GM23248 (cell line): Measurements from ENCODE around the gene PIEZO2. TPM values are rescaled to one million over a fixed set of nuclear protein-coding genes. Genes with fewer than 3 reads are reported as not detected.

Experiments
- DNase-seq: peaks from one replicate; pipeline ENCODE4 v3.0.0-alpha.2; 2015
- H2AFZ ChIP-seq: fragments of 200-600 bp; sonication (generic); 2 replicates; pipeline ENCODE4 v1.6.1; 2016; ENCODE audit warnings: antibody characterized with exemption
- H3F3A ChIP-seq: fragments of 200-600 bp; sonication (generic); 2 replicates; pipeline ENCODE4 v1.6.1; 2016; ENCODE audit warnings: mild to moderate bottlenecking, antibody characterized with exemption, mixed run types; ENCODE audit not compliant: insufficient read depth
- H3K27ac ChIP-seq: fragments of 200-600 bp; sonication (generic); 2 replicates; pipeline ENCODE4 v1.5.1; 2016; ENCODE audit warnings: mild to moderate bottlenecking
- H3K27me3 ChIP-seq: fragments of 200-600 bp; sonication (generic); replicated peaks from 2 replicates; pipeline ENCODE4 v1.6.1; 2016; ENCODE audit warnings: mild to moderate bottlenecking; ENCODE audit not compliant: insufficient read depth
- H3K36me3 ChIP-seq: fragments of 200-600 bp; sonication (generic); 2 replicates; pipeline ENCODE4 v1.6.1; 2016; ENCODE audit warnings: low read depth, mild to moderate bottlenecking
- H3K4me1 ChIP-seq: fragments of 200-600 bp; sonication (generic); 2 replicates; pipeline ENCODE4 v1.6.1; 2016; ENCODE audit warnings: mild to moderate bottlenecking; ENCODE audit not compliant: insufficient read depth
- H3K4me2 ChIP-seq: fragments of 200-600 bp; sonication (generic); one replicate; pipeline ENCODE4 v1.6.1; 2016; ENCODE audit warnings: mild to moderate bottlenecking; ENCODE audit not compliant: unreplicated experiment
- H3K4me3 ChIP-seq: fragments of 200-600 bp; sonication (generic); 2 replicates; pipeline ENCODE4 v1.5.1; 2016; ENCODE audit warnings: mild to moderate bottlenecking
- H3K79me2 ChIP-seq: fragments of 200-600 bp; sonication (generic); 2 replicates; pipeline ENCODE4 v1.6.1; 2016; ENCODE audit warnings: mild to moderate bottlenecking; ENCODE audit not compliant: insufficient read depth
- H3K9ac ChIP-seq: fragments of 200-600 bp; sonication (generic); 2 replicates; pipeline ENCODE4 v1.6.1; 2016; ENCODE audit warnings: mild to moderate bottlenecking
- H3K9me2 ChIP-seq: fragments of 200-600 bp; sonication (generic); 2 replicates; pipeline ENCODE4 v1.6.1; 2016; ENCODE audit warnings: mixed run types, mild to moderate bottlenecking, moderate library complexity; ENCODE audit not compliant: insufficient read depth
- H3K9me3 ChIP-seq: fragments of 200-600 bp; sonication (generic); one replicate; pipeline ENCODE4 v1.6.1; 2017; ENCODE audit warnings: low read depth
- H4K20me1 ChIP-seq: fragments of 200-600 bp; sonication (generic); 2 replicates; pipeline ENCODE4 v1.6.0; 2016; ENCODE audit not compliant: insufficient read depth
- EZH2 ChIP-seq: fragments of 200-600 bp; sonication (generic); IDR thresholded peaks from 2 replicates; pipeline ENCODE4 v1.6.1; 2018; ENCODE audit warnings: antibody characterized with exemption, mild to moderate bottlenecking; ENCODE audit not compliant: insufficient read depth, poor library complexity, severe bottlenecking
- EZH2phosphoT487 ChIP-seq: fragments of 200-600 bp; sonication (generic); IDR thresholded peaks from 2 replicates; pipeline ENCODE4 v1.6.1; 2018; ENCODE audit warnings: antibody characterized with exemption, moderate library complexity, mild to moderate bottlenecking, low read depth; ENCODE audit not compliant: insufficient read depth
- WGBS, 2 experiments: methylation state at CpG; one replicate each; pipeline ENCODE4 v1.1.6; 2015 to 2017; ENCODE audit warnings: low lambda C conversion rate in 2 of 2, low coverage in 1 of 2; ENCODE audit errors: missing lambda C conversion rate in 2 of 2; 5-methylcytosine and 5-hydroxymethylcytosine counted together
- in situ Hi-C: fragments of 300-500 bp; cut with MboI; formaldehyde crosslinking; loops from 2 replicates; pipeline ENCODE4 v1.15.0; 2020
- polyA plus RNA-seq: library from polyadenylated mRNA; unstranded; fragments of >200 nt; fragmentation: Nextera tagmentation; extraction: Ambion mirVana; gene quantifications from 2 replicates; pipeline ENCODE4 v1.2.1, GENCODE V29; 2016
- total RNA-seq: library from RNA; depleted of rRNA; stranded (reverse); fragments of >200 nt; shearing (Covaris generic); gene quantifications from 2 replicates; pipeline ENCODE4 v1.2.3, GENCODE V29; 2014

Gene PIEZO2
- total and polyA plus RNA-seq, 2 experiments from 2014 or later, result 0.93 to 1.5 TPM

- Histone ChIP-seq H3K79me2 (no peaks in the 10 kb centered on the region), H3K9me3 (no peaks in the 10 kb centered on the region), H2AFZ (no peak overlapping the region), H3F3A (no peaks in the 10 kb centered on the region), H3K27ac (no peak overlapping the region), H3K36me3 (no peaks in the 10 kb centered on the region), H3K9ac (no peak overlapping the region), H3K4me2 (no peak overlapping the region), H4K20me1 (no peaks in the 10 kb centered on the region), H3K4me1 (no peaks in the 10 kb centered on the region), H3K4me3 (no peak overlapping the region), H3K27me3 (no peaks in the 10 kb centered on the region), H3K9me2 (no peaks in the 10 kb centered on the region)
- 23 to 41% methylated on average over 5 of the region's 5 CpGs for WGBS, 2 experiments
- in situ Hi-C loops, result no loop called here
- TF ChIP-seq EZH2 (no peak), EZH2phosphoT487 (no peak)
- DNase-seq, result no peak
Measured at GRCh38 chr18:10948421-10948820, 200.9 kb downstream of the PIEZO2 start.

GRCh38 chr18:10946058-10946457 is 203.3 kb downstream of the PIEZO2 start:
- in situ Hi-C loops, result no loop called here
- no peaks in the 10 kb centered on the region for H3K36me3 ChIP-seq
- no peak overlapping the region for H2AFZ ChIP-seq
- no peaks in the 10 kb centered on the region for H3K9me2 ChIP-seq
- H3K9ac ChIP-seq, result no peak overlapping the region
- no peak overlapping the region for H3K4me2 ChIP-seq
- H3K79me2 ChIP-seq, result no peaks in the 10 kb centered on the region
- H3K27ac ChIP-seq, result no peak overlapping the region
- no peak for TF ChIP-seq EZH2
- no peak overlapping the region for H3K4me3 ChIP-seq
- no peaks in the 10 kb centered on the region for H4K20me1 ChIP-seq
- H3K4me1 ChIP-seq, result no peaks in the 10 kb centered on the region
- H3F3A ChIP-seq, result no peaks in the 10 kb centered on the region
- no peaks in the 10 kb centered on the region for H3K27me3 ChIP-seq
- peak; percentile 3 for DNase-seq
- no peaks in the 10 kb centered on the region for H3K9me3 ChIP-seq

GRCh38 chr18:10942998-10943397 is 206.4 kb downstream of the PIEZO2 start:
- no peak overlapping the region for H3K9ac ChIP-seq
- no peak overlapping the region for H3K27ac ChIP-seq
- no peak overlapping the region for H2AFZ ChIP-seq
- no peaks in the 10 kb centered on the region for H3K9me3 ChIP-seq
- H3K4me3 ChIP-seq, result no peak overlapping the region
- whole genome bisulfite sequencing, 2 experiments, result 67 to 74% methylated on average over 4 of the region's 4 CpGs
- no peaks in the 10 kb centered on the region for H3F3A ChIP-seq
- H3K4me2 ChIP-seq, result no peak overlapping the region
- H3K9me2 ChIP-seq, result no peaks in the 10 kb centered on the region
- no peaks in the 10 kb centered on the region for H3K27me3 ChIP-seq
- H4K20me1 ChIP-seq, result no peaks in the 10 kb centered on the region
- H3K4me1 ChIP-seq, result no peaks in the 10 kb centered on the region
- in situ Hi-C loops, result no loop called here
- H3K79me2 ChIP-seq, result no peaks in the 10 kb centered on the region
- no peaks in the 10 kb centered on the region for H3K36me3 ChIP-seq
- DNase-seq, result no peak
- TF ChIP-seq EZH2phosphoT487 (no peak), EZH2 (no peak)

GRCh38 chr18:10939822-10940221 is 209.5 kb downstream of the PIEZO2 start:
- Histone ChIP-seq H4K20me1 (no peaks in the 10 kb centered on the region), H3K4me2 (no peak overlapping the region), H3K9ac (no peak overlapping the region), H3K27ac (no peak overlapping the region), H3K27me3 (no peaks in the 10 kb centered on the region), H3K9me2 (no peaks in the 10 kb centered on the region), H3K4me3 (no peak overlapping the region), H3K9me3 (no peaks in the 10 kb centered on the region), H3K36me3 (no peaks in the 10 kb centered on the region), H3F3A (peaks cover 14% of the 10 kb centered on the region; the same call in 1 of the 2 replicates), H3K79me2 (no peaks in the 10 kb centered on the region), H3K4me1 (peaks cover 17% of the 10 kb centered on the region), H2AFZ (no peak overlapping the region)
- in situ Hi-C loops, result no loop called here
- TF ChIP-seq EZH2phosphoT487, result no peak
- TF ChIP-seq EZH2, result no peak
- no peak for DNase-seq
- WGBS, 2 experiments, result 64% methylated on average over 6 of the region's 6 CpGs

- in situ Hi-C loops, result no loop called here
- Histone ChIP-seq H3K27ac (no peak overlapping the region), H3K4me2 (no peak overlapping the region)
Measured at GRCh38 chr18:10937743-10938640, 211.4 kb downstream of the PIEZO2 start.

More at GRCh38 chr18:10937743-10938640, 211.4 kb downstream of the PIEZO2 start:
- H4K20me1 ChIP-seq, result no peaks in the 10 kb centered on the region
- H3K36me3 ChIP-seq, result no peaks in the 10 kb centered on the region
- peaks cover 14% of the 10 kb centered on the region; the same call in 1 of the 2 replicates for H3F3A ChIP-seq
- H3K4me1 ChIP-seq, result peaks cover 17% of the 10 kb centered on the region
- no peak overlapping the region for H3K9ac ChIP-seq
- H3K9me2 ChIP-seq, result no peaks in the 10 kb centered on the region
- no peaks in the 10 kb centered on the region for H3K27me3 ChIP-seq
- H3K9me3 ChIP-seq, result no peaks in the 10 kb centered on the region
- TF ChIP-seq EZH2phosphoT487, result no peak
- no peak for TF ChIP-seq EZH2
- no peaks in the 10 kb centered on the region for H3K79me2 ChIP-seq
- H2AFZ ChIP-seq, result no peak overlapping the region
- no peak for DNase-seq
- no peak overlapping the region for H3K4me3 ChIP-seq
- 59 to 60% methylated on average over 6 of the region's 6 CpGs for WGBS, 2 experiments
